Measurements from ENCODE around the gene RYR1.

GRCh38 chr19:38549942-38550341 lies 116.5 kb downstream of the RYR1 start:
- TF ChIP-seq CTCF (IDR thresholded peaks at IDR 0.05; ENCODE audit: insufficient read depth, low read length, poor library complexity, severe bottlenecking) (no peak), EZH2phosphoT487 (conservative IDR thresholded peaks at IDR 0.05; ENCODE audit: low read length) (no peak)

Measured in SU-DHL-6 (cell line).